SU-DHL-6 (cell line): ENCODE data around the gene ISLR.

ENCODE experiments used
- H2AFZ ChIP-seq: fragments of 200-600 bp; sonication (generic); 2 replicates; pipeline ENCODE4 v1.6.1; 2014; ENCODE audit warnings: low read depth, mild to moderate bottlenecking, moderate library complexity, mixed read lengths, antibody characterized with exemption, low read length; ENCODE audit not compliant: severe bottlenecking
- H3F3A ChIP-seq: fragments of 200-600 bp; shearing (Covaris generic); 2 replicates; pipeline ENCODE4 v1.6.0; 2016; ENCODE audit warnings: antibody characterized with exemption, mild to moderate bottlenecking; ENCODE audit not compliant: insufficient read depth
- H3K27ac ChIP-seq: fragments of 200-600 bp; sonication (generic); 2 replicates; pipeline ENCODE4 v1.5.1; 2016; ENCODE audit warnings: low read depth, mild to moderate bottlenecking, low read length, moderate library complexity, mixed read lengths
- H3K27me3 ChIP-seq: fragments of 200-600 bp; sonication (generic), shearing (Covaris generic); 2 replicates; pipeline ENCODE4 v1.6.0; 2014; ENCODE audit warnings: mild to moderate bottlenecking, low read length
- H3K36me3 ChIP-seq: fragments of 200-600 bp; sonication (generic); 2 replicates; pipeline ENCODE4 v1.6.1; 2014; ENCODE audit warnings: mild to moderate bottlenecking, low read length, mixed read lengths
- H3K4me2 ChIP-seq: fragments of 300-600, 200-600 bp; shearing (Covaris generic), sonication (generic); 2 replicates; pipeline ENCODE4 v1.6.0; 2014; ENCODE audit warnings: low read length, low read depth, mild to moderate bottlenecking; ENCODE audit not compliant: poor library complexity, severe bottlenecking
- H3K4me3 ChIP-seq: fragments of 200-600 bp; sonication (generic); 2 replicates; pipeline ENCODE4 v1.5.1; 2014; ENCODE audit warnings: antibody characterized with exemption, low read length, mild to moderate bottlenecking, mixed read lengths; ENCODE audit not compliant: insufficient read depth, poor library complexity, severe bottlenecking
- H3K79me2 ChIP-seq: fragments of 200-600 bp; sonication (generic); 2 replicates; pipeline ENCODE4 v1.6.1; 2014; ENCODE audit warnings: mild to moderate bottlenecking, low read length, moderate library complexity; ENCODE audit not compliant: insufficient read depth
- H3K9ac ChIP-seq: fragments of 200-600 bp; sonication (generic); 2 replicates; pipeline ENCODE4 v1.7.0; 2014; ENCODE audit warnings: mild to moderate bottlenecking, low read length
- H3K9me2 ChIP-seq: fragments of 200-600 bp; sonication (generic); replicated peaks from 2 replicates; pipeline ENCODE4 v1.6.1; 2014; ENCODE audit warnings: low read length; ENCODE audit not compliant: insufficient read depth
- H3K9me3 ChIP-seq: fragments of 200-600 bp; sonication (generic); 2 replicates; pipeline ENCODE4 v1.6.1; 2014; ENCODE audit warnings: low read length, mixed read lengths; ENCODE audit not compliant: insufficient read depth
- H4K20me1 ChIP-seq: fragments of 200-600 bp; sonication (generic); 2 replicates; pipeline ENCODE4 v1.6.1; 2014; ENCODE audit warnings: low read depth, mild to moderate bottlenecking, antibody characterized with exemption, low read length, moderate library complexity, mixed read lengths
- EZH2phosphoT487 ChIP-seq: fragments of 200-600 bp; sonication (generic), shearing (Covaris generic); conservative IDR thresholded peaks from 2 replicates; pipeline ENCODE4 v1.6.1; 2018; ENCODE audit warnings: mild to moderate bottlenecking, antibody characterized with exemption, low read length, moderate library complexity, mixed read lengths
- TF ChIP-seq, protein P1 (sequence below): fragments of 200-600 bp; sonication (generic); IDR thresholded peaks from one replicate; pipeline ENCODE4 v1.5.1; 2017; ENCODE audit warnings: antibody characterized with exemption, mild to moderate bottlenecking, low read length, moderate library complexity; ENCODE audit not compliant: insufficient read depth, poor library complexity, severe bottlenecking

The ISLR gene

GRCh38 chr15:74207652-74208440 lies 34.3 kb downstream of the ISLR start:
- no peak overlapping the region for H3K4me2 ChIP-seq
- TF ChIP-seq, protein P1, sequence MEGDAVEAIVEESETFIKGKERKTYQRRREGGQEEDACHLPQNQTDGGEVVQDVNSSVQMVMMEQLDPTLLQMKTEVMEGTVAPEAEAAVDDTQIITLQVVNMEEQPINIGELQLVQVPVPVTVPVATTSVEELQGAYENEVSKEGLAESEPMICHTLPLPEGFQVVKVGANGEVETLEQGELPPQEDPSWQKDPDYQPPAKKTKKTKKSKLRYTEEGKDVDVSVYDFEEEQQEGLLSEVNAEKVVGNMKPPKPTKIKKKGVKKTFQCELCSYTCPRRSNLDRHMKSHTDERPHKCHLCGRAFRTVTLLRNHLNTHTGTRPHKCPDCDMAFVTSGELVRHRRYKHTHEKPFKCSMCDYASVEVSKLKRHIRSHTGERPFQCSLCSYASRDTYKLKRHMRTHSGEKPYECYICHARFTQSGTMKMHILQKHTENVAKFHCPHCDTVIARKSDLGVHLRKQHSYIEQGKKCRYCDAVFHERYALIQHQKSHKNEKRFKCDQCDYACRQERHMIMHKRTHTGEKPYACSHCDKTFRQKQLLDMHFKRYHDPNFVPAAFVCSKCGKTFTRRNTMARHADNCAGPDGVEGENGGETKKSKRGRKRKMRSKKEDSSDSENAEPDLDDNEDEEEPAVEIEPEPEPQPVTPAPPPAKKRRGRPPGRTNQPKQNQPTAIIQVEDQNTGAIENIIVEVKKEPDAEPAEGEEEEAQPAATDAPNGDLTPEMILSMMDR: no peak
- TF ChIP-seq EZH2phosphoT487: no peak
- H3K27ac ChIP-seq: no peak overlapping the region
- H3K4me3 ChIP-seq: no peak overlapping the region
- no peaks in the 10 kb centered on the region; the same call in 1 of the 2 replicates for H3K27me3 ChIP-seq
- H3F3A ChIP-seq: no peaks in the 10 kb centered on the region
- no peaks in the 10 kb centered on the region for H3K9me3 ChIP-seq
- H2AFZ ChIP-seq: no peak overlapping the region
- no peaks in the 10 kb centered on the region for H4K20me1 ChIP-seq
- H3K79me2 ChIP-seq: no peaks in the 10 kb centered on the region
- no peak overlapping the region for H3K9ac ChIP-seq
- no peaks in the 10 kb centered on the region for H3K9me2 ChIP-seq
- H3K36me3 ChIP-seq: no peaks in the 10 kb centered on the region

GRCh38 chr15:74208496-74208895 lies 35.0 kb downstream of the ISLR start:
- Histone ChIP-seq H4K20me1 (no peaks in the 10 kb centered on the region), H3K4me2 (no peak overlapping the region), H3K27ac (no peak overlapping the region), H3K4me3 (no peak overlapping the region), H3K9me2 (no peaks in the 10 kb centered on the region), H3K36me3 (no peaks in the 10 kb centered on the region), H3F3A (no peaks in the 10 kb centered on the region), H3K9me3 (no peaks in the 10 kb centered on the region), H3K79me2 (no peaks in the 10 kb centered on the region), H2AFZ (no peak overlapping the region), H3K27me3 (no peaks in the 10 kb centered on the region; the same call in 1 of the 2 replicates), H3K9ac (no peak overlapping the region)
- TF ChIP-seq, protein P1: no peak
- TF ChIP-seq EZH2phosphoT487: no peak

DNA sequence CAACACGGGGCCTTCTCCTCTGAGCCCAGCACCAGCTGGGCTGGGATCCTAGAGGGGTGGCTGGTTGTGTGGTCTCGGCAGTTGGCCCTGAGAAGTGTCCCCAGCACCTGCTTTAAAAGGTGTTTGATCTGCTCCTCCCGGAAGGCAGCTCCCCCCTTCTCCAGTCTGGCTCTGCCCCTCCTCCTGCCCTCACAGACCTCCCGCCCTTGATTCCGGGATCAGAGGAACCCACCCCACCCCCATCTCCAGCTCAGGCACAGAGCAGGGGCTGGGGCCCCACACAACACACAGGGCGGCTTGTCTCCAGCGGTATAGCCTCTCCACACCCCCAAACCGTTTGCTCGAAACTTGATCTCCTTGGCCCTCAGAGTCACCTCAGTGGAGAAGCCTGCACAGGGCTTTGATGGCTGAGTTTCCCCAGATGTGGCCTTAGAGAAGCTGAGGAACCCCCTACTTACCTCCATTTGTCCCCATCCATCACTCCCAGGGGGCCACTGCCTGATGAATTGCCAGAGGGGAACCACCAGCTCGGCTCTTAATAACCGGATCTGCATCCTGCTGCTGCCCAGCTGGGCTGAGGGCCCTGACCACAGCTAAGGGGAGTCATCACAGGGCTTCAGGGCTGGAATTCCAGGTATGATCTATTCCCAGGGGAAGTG lies 35.5 kb downstream of the ISLR start:
- Histone ChIP-seq H3K9me2 (no peaks in the 10 kb centered on the region), H3K27me3 (no peaks in the 10 kb centered on the region; the same call in 1 of the 2 replicates), H3K36me3 (no peaks in the 10 kb centered on the region), H3K9me3 (no peaks in the 10 kb centered on the region), H3K4me3 (no peak overlapping the region), H3K4me2 (no peak overlapping the region), H3K9ac (no peak overlapping the region), H3F3A (no peaks in the 10 kb centered on the region), H3K27ac (no peak overlapping the region), H2AFZ (no peak overlapping the region), H3K79me2 (no peaks in the 10 kb centered on the region), H4K20me1 (no peaks in the 10 kb centered on the region)
- TF ChIP-seq, protein P1: no peak
